ENCODE data around the gene TXK.

DNA sequence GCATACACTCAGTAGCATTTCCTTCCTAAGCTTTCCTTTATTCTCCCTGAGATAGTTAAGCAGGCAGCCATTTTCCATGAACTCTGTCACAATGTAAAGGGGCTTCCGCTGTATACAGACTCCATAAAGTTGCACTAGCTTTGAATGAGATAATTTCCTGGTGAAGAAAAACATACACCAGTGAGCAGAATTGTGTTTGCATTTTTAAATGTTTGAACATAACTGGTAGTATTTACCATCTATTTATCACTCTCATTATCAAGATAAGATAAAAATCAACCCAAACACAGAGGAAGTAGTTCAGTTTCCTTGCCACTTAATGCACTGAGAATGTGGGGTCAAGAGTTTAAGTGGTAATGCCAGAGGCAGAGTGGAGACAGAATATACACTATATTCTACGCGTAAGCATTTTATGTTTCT lies 54.1 kb downstream of the TXK start:
- TF ChIP-seq POLR2A (IDR thresholded peaks at IDR 0.05): no peak
- TF ChIP-seq, protein P1, sequence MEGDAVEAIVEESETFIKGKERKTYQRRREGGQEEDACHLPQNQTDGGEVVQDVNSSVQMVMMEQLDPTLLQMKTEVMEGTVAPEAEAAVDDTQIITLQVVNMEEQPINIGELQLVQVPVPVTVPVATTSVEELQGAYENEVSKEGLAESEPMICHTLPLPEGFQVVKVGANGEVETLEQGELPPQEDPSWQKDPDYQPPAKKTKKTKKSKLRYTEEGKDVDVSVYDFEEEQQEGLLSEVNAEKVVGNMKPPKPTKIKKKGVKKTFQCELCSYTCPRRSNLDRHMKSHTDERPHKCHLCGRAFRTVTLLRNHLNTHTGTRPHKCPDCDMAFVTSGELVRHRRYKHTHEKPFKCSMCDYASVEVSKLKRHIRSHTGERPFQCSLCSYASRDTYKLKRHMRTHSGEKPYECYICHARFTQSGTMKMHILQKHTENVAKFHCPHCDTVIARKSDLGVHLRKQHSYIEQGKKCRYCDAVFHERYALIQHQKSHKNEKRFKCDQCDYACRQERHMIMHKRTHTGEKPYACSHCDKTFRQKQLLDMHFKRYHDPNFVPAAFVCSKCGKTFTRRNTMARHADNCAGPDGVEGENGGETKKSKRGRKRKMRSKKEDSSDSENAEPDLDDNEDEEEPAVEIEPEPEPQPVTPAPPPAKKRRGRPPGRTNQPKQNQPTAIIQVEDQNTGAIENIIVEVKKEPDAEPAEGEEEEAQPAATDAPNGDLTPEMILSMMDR (IDR thresholded peaks at IDR 0.05): no peak
